Upper lobe of left lung (tissue), 4 donors: ENCODE results near the gene CFAP251.

ENCODE experiments used
- EP300 ChIP-seq, 4 donors: sonication (generic); formaldehyde crosslinking; IDR thresholded peaks; one replicate each; pipeline ENCODE4 v1.5.1; 2017; ENCODE audit warnings: antibody characterized with exemption in 4 of 4, control low read depth in 2 of 4
- POLR2A ChIP-seq, 4 donors: fragments of 450-650 bp; IDR thresholded peaks; one replicate each; pipeline ENCODE4 v1.5.1; 2016 to 2017; ENCODE audit warnings: antibody characterized with exemption in 4 of 4, mild to moderate bottlenecking in 2 of 4
- POLR2AphosphoS5 ChIP-seq, 2 donors: sonication (generic); formaldehyde crosslinking; IDR thresholded peaks; one replicate each; pipeline ENCODE4 v1.5.1; 2017; ENCODE audit warnings: antibody characterized with exemption in 2 of 2
- TF ChIP-seq, protein P1 (sequence below), 6 experiments: fragments of 450-650 bp in 4 of 6; fragments of 200-600 bp in 2 of 6; sonication (generic) in 2 of 6; IDR thresholded peaks; one replicate each; pipeline ENCODE4 v1.5.1; 2016 to 2019; ENCODE audit warnings: antibody characterized with exemption in 6 of 6

- TF ChIP-seq, protein P1, sequence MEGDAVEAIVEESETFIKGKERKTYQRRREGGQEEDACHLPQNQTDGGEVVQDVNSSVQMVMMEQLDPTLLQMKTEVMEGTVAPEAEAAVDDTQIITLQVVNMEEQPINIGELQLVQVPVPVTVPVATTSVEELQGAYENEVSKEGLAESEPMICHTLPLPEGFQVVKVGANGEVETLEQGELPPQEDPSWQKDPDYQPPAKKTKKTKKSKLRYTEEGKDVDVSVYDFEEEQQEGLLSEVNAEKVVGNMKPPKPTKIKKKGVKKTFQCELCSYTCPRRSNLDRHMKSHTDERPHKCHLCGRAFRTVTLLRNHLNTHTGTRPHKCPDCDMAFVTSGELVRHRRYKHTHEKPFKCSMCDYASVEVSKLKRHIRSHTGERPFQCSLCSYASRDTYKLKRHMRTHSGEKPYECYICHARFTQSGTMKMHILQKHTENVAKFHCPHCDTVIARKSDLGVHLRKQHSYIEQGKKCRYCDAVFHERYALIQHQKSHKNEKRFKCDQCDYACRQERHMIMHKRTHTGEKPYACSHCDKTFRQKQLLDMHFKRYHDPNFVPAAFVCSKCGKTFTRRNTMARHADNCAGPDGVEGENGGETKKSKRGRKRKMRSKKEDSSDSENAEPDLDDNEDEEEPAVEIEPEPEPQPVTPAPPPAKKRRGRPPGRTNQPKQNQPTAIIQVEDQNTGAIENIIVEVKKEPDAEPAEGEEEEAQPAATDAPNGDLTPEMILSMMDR (IDR thresholded peaks at IDR 0.05): no peak
- TF ChIP-seq POLR2A (IDR thresholded peaks at IDR 0.05) (no peak), POLR2AphosphoS5 (IDR thresholded peaks at IDR 0.05) (no peak), EP300 (IDR thresholded peaks at IDR 0.05) (no peak)
Observed at GRCh38 chr12:122013791-122014590, 95.6 kb downstream of the CFAP251 start.
